Osteocyte (in vitro differentiated cells): ENCODE data around the gene CACNA2D1. TPM values are rescaled to one million over a fixed set of nuclear protein-coding genes. Genes with fewer than 3 reads are reported as not detected.
"Not testable (repeated sequence)": the region's sequence is repeated elsewhere in the genome, so short reads cannot be mapped to it uniquely, and the experiment has no call there.

Experiments
- DNase-seq: peaks from one replicate; pipeline ENCODE4 v3.0.0; 2021; ENCODE audit warnings: mixed read lengths; ENCODE audit not compliant: unreplicated experiment; ENCODE audit errors: extremely low spot score
- H3K27ac Mint-ChIP-seq: one replicate; pipeline ENCODE4 v1.8.0; 2021; ENCODE audit warnings: mild to moderate bottlenecking, mixed read lengths; ENCODE audit not compliant: unreplicated experiment
- H3K27me3 Mint-ChIP-seq: one replicate; pipeline ENCODE4 v1.8.0; 2021; ENCODE audit warnings: mixed read lengths; ENCODE audit not compliant: unreplicated experiment
- H3K36me3 Mint-ChIP-seq: one replicate; pipeline ENCODE4 v1.8.0; 2021; ENCODE audit warnings: mixed read lengths; ENCODE audit not compliant: unreplicated experiment
- H3K4me1 Mint-ChIP-seq: one replicate; pipeline ENCODE4 v1.8.0; 2021; ENCODE audit warnings: mixed read lengths; ENCODE audit not compliant: unreplicated experiment
- H3K4me3 Mint-ChIP-seq: one replicate; pipeline ENCODE4 v1.8.0; 2021; ENCODE audit warnings: mild to moderate bottlenecking, moderate library complexity, mixed read lengths; ENCODE audit not compliant: unreplicated experiment
- H3K9me3 Mint-ChIP-seq: one replicate; pipeline ENCODE4 v1.8.0; 2021; ENCODE audit warnings: mixed read lengths; ENCODE audit not compliant: unreplicated experiment
- total RNA-seq: library from RNA; stranded (reverse); gene quantifications from 2 replicates; pipeline ENCODE4 v1.2.1, GENCODE V29; 2021
- TF ChIP-seq, protein P1 (sequence below): fragments of 200-600 bp; sonication (generic); IDR thresholded peaks from 2 replicates; pipeline ENCODE4 v1.5.0; 2021; ENCODE audit warnings: antibody characterized with exemption, mild to moderate bottlenecking, moderate library complexity

CACNA2D1 gene
- total RNA-seq, 1 donor from 2014 or later: 24.3 TPM

DNA sequence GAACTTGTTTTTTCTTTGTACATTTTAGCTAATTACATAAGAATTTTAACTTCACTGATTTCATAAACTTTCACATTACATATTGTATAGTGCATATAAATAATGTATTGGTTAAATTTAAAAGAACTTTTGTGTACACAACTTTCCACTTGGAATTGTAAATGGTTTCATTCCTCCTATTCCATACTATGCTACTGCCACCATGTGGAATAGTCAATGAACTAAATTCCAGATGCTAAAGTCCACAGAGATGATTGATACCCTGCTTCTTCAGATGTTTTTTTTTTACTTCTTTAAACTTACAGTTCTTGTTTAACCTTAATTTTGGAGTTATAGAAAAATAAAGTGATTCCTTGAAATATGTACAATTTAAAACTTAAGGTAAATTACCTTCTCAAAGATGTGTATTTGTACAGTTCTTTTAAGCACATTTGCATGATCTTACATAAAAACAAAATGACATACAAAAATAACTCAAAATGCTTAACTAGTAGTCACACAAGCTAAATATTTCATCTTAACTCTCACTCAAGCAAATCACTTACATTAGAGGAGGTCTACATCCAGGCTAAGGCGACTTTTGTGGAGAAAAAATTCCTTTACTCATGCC, 426.1 kb downstream of the CACNA2D1 start:
- TF ChIP-seq, protein P1, sequence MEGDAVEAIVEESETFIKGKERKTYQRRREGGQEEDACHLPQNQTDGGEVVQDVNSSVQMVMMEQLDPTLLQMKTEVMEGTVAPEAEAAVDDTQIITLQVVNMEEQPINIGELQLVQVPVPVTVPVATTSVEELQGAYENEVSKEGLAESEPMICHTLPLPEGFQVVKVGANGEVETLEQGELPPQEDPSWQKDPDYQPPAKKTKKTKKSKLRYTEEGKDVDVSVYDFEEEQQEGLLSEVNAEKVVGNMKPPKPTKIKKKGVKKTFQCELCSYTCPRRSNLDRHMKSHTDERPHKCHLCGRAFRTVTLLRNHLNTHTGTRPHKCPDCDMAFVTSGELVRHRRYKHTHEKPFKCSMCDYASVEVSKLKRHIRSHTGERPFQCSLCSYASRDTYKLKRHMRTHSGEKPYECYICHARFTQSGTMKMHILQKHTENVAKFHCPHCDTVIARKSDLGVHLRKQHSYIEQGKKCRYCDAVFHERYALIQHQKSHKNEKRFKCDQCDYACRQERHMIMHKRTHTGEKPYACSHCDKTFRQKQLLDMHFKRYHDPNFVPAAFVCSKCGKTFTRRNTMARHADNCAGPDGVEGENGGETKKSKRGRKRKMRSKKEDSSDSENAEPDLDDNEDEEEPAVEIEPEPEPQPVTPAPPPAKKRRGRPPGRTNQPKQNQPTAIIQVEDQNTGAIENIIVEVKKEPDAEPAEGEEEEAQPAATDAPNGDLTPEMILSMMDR: peak; percentile 71
- no peak overlapping the region for H3K4me3 Mint-ChIP-seq
- no peaks in the 10 kb centered on the region for H3K9me3 Mint-ChIP-seq
- H3K27me3 Mint-ChIP-seq: no peaks in the 10 kb centered on the region
- H3K36me3 Mint-ChIP-seq: no peaks in the 10 kb centered on the region
- H3K4me1 Mint-ChIP-seq: peaks cover 31% of the 10 kb centered on the region
- DNase-seq: no peak
- H3K27ac Mint-ChIP-seq: no peak overlapping the region

DNA sequence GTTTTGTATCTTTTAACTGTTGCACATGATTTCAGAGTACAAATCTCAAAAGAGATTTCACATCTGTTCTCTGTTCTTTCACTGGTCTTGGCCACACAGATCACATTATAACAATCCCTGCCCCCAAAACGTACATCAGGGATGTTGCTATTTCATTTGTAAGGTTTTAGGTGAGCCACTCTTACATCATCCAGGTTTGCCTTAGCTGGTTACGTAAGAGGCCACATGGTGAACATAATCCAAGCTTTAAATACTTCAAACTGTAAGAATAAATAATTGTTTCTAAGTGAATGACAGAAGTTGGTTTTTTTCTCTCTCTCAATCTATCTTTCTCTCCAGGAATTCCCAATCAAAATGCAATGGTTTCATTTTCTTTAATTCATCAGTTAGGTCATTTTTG, 427.8 kb downstream of the CACNA2D1 start:
- DNase-seq: no peak
- H3K27ac Mint-ChIP-seq: peak overlapping the region; percentile 14
- no peaks in the 10 kb centered on the region for H3K36me3 Mint-ChIP-seq
- TF ChIP-seq, protein P1: no peak
- no peak overlapping the region for H3K4me3 Mint-ChIP-seq
- peaks cover 33% of the 10 kb centered on the region for H3K4me1 Mint-ChIP-seq
- no peaks in the 10 kb centered on the region for H3K27me3 Mint-ChIP-seq
- H3K9me3 Mint-ChIP-seq: no peaks in the 10 kb centered on the region

- H3K27me3 Mint-ChIP-seq, H3K4me3 Mint-ChIP-seq, H3K36me3 Mint-ChIP-seq, DNase-seq, H3K27ac Mint-ChIP-seq, H3K9me3 Mint-ChIP-seq: not testable (repeated sequence)
- H3K4me1 Mint-ChIP-seq: peaks cover 27% of the 10 kb centered on the region
Measured at GRCh38 chr7:82014574-82014973, 429.0 kb downstream of the CACNA2D1 start.

DNA sequence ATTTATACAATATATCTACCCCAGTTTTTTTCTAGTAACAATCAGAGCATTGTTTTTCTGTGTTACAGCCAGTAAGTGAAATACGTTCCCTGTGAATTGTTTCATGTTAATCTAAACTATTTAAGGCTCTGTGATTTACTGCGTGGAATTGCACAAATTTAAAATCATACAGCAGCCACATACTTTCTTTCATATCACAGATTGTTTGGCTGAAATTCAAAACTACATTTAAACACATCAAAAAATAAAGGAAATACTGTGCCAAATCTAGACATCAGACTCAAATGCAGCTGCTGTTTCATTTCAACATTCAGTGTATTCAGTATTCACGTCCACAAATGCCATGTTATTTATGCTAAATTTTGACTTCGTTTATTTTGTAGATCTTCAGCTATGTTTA, 431.1 kb downstream of the CACNA2D1 start:
- TF ChIP-seq, protein P1: no peak
- Mint-ChIP-seq H3K4me1 (peaks cover 20% of the 10 kb centered on the region), H3K36me3 (peaks cover 3% of the 10 kb centered on the region), H3K27ac (peak overlapping the region; percentile 38), H3K4me3 (no peak overlapping the region), H3K27me3 (no peaks in the 10 kb centered on the region), H3K9me3 (no peaks in the 10 kb centered on the region)
- no peak for DNase-seq

DNA sequence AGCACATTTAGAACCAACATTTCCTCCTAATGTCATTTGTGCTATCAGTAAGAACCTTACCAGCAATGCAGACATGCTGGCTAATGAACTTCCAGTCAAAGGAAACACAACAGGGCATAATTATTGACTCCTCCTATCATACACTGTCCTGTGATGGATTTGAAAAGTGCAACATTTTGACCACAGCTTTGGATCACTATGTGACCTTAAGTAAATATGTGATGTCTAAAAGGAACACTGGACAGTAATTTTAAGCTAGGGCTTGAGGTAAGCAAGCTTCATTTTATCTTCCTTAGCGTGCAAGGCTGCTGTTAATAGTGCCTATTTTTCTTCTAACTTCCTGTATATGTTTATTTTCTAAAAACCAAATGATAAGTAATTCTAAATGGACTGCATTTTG, 433.2 kb downstream of the CACNA2D1 start:
- TF ChIP-seq, protein P1: no peak
- Mint-ChIP-seq H3K27me3 (no peaks in the 10 kb centered on the region), H3K4me1 (peaks cover 3% of the 10 kb centered on the region), H3K36me3 (peaks cover 3% of the 10 kb centered on the region), H3K4me3 (no peak overlapping the region), H3K9me3 (no peaks in the 10 kb centered on the region), H3K27ac (no peak overlapping the region)
- no peak for DNase-seq

- Mint-ChIP-seq H3K36me3 (peaks cover 10% of the 10 kb centered on the region), H3K4me3 (no peak overlapping the region), H3K9me3 (no peaks in the 10 kb centered on the region), H3K4me1 (peaks cover 1% of the 10 kb centered on the region), H3K27me3 (no peaks in the 10 kb centered on the region), H3K27ac (no peak overlapping the region)
- TF ChIP-seq, protein P1: no peak
- no peak for DNase-seq
Measured at GRCh38 chr7:82007315-82007714, 436.3 kb downstream of the CACNA2D1 start.
